Epithelial cell of esophagus (primary cell): ENCODE data around the gene N4BP3.
A peak's percentile ranks its signal among the peaks of the same experiment; 100 is the strongest.
"Not testable (repeated sequence)": the region's sequence is repeated elsewhere in the genome, so short reads cannot be mapped to it uniquely, and the experiment has no call there.

Experiments used
- DNase-seq: peaks from one replicate; pipeline ENCODE4 v3.0.0; 2010; ENCODE audit warnings: low read depth
- H3K4me3 ChIP-seq: 2 replicates; pipeline ENCODE4 v1.5.1; 2011; ENCODE audit warnings: mild to moderate bottlenecking, low read length, control low read depth
- TF ChIP-seq, protein P1 (sequence below): IDR thresholded peaks from 2 replicates; pipeline ENCODE4 v1.5.1; 2011; ENCODE audit warnings: low read depth, mild to moderate bottlenecking, low read length, control low read depth, inconsistent platforms; ENCODE audit not compliant: insufficient read depth; ENCODE audit errors: missing control alignments

The N4BP3 gene

DNA sequence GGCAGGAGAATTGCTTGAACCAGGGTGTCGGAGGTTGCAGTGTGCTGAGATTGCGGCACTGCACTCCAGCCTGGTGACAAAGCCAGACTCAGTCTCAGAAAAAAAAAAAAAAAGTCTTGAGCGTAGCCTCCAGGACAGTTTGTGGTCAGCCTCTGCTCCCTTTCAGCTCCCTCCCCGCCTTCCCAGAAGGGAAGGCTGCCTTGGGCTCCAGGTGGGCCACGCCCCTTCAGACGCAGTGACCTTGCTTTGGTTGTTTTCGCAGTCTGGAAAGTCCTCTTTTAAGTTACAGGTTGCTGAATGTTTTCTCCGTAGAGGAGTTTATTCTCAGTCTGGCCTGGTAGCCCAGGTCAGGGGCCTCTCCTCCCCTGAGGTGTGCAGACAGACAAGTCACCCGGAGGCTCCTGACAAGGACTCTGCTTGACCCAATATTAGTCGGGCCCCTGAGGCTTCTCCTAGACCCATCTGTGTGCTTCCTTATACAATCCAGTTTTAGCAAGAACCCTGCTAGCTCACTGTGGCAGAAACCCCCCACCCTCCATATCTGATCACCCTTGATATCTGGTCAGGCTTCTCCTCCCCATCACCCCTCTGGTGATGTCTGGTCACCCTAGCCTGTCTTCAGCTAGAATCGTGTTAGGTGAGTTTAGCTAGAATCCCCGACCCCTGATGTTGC is 31.6 kb upstream of the N4BP3 start:
- no peak for DNase-seq
- H3K4me3 ChIP-seq = no peak overlapping the region

DNA sequence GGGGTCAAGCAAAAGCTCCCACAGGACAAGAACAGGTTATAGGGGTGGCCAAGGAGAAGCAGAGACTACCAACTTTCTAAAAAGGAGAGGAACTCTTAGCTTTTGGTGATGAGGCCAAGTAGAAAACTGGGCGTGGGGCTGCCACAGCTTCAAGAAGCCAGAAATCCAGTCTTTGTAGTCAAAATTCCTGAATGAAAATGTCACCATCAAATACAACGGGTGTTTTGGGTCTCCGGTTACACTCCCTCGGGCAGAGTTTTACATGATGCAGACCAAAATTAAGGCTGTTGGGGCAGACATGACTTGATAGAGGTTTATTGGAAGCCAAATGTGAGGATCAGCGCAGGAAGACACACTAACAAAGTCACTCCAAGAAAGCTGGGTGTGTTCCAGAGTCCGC is 29.4 kb upstream of the N4BP3 start:
- TF ChIP-seq, protein P1, sequence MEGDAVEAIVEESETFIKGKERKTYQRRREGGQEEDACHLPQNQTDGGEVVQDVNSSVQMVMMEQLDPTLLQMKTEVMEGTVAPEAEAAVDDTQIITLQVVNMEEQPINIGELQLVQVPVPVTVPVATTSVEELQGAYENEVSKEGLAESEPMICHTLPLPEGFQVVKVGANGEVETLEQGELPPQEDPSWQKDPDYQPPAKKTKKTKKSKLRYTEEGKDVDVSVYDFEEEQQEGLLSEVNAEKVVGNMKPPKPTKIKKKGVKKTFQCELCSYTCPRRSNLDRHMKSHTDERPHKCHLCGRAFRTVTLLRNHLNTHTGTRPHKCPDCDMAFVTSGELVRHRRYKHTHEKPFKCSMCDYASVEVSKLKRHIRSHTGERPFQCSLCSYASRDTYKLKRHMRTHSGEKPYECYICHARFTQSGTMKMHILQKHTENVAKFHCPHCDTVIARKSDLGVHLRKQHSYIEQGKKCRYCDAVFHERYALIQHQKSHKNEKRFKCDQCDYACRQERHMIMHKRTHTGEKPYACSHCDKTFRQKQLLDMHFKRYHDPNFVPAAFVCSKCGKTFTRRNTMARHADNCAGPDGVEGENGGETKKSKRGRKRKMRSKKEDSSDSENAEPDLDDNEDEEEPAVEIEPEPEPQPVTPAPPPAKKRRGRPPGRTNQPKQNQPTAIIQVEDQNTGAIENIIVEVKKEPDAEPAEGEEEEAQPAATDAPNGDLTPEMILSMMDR = no peak
- DNase-seq = no peak
- no peak overlapping the region for H3K4me3 ChIP-seq

More for the DNA sequence above, 31.6 kb upstream of the N4BP3 start:
- TF ChIP-seq, protein P1 = no peak

DNA sequence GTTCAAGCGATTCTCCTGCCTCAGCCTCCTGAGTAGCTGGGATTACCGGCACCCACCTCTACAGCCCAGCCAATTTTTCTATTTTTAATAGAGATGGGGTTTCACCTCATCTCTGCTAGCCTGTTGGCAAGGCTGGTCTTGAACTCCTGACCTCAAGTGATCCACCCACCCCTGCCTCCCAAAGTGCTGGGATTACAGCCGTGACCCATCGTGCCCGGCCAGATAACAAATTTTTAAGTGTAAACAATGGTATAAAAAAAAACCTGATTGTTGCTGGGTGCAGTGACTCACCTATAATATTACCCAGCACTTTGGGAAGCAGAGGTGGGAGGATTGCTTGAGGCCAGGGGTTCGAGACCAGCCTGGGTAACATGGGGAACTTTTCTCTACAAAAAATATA is 28.0 kb upstream of the N4BP3 start:
- no peak for DNase-seq
- no peak overlapping the region for H3K4me3 ChIP-seq
- TF ChIP-seq, protein P1 = no peak

DNA sequence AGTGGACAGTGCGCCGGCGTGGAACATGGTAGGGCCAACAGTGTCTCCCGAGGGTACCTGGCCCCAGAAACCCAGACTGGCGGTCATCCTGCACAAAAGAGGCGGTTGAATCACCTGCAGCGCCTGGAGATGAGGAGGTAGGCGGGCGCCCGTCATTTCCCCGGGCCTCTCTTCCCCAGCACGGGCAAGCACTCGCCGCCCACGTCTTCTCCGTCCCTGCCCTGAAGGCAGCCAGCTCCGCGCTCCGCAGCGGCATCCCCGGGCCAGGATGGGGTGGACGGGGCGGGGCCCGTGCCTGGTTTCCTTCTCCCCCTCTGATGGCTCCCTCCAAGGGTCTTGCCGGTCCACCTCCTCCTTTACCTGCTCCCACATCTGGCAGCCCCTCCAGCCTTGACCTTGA is 27.1 kb upstream of the N4BP3 start:
- TF ChIP-seq, protein P1 = no peak
- DNase-seq = peak; percentile 64
- H3K4me3 ChIP-seq = no peak overlapping the region

DNA sequence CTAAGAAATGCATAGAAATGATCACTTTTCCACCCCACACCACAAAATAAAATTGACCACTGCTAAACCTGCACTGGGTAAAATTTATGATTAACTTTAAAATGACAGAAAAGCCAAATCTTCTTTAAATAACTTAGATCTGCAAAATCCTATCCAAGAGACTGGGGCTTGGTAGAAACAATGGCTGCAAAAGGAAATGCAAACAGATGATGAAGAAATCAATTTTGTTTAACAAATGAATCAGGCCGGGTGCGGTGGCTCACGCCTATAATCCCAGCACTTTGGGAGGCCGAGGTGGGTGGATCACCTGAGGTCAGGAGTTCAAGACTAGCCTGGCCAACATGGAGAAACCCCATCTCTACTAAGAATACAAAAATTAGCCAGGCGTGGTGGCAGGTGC is 26.1 kb upstream of the N4BP3 start:
- DNase-seq, H3K4me3 ChIP-seq: not testable (repeated sequence)

DNA sequence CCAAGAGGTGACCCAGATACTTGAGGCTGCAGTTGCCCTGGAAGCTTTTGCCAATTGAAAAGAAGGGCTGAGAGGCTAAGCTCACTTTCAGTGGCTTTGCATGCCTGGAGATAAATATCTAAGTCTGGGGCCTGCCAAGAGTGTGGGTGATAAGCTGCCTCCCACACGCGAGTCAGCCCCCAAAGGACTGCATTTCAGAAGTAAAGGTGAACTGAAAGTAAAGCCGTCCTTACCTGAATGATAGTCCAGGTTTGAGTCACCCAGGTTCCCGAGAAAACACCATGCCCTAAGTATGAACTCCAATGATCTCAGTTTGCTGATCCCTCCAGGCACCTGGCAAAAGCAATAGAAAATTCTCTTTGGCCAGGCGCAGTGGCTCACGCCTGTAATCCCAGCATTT is 22.5 kb upstream of the N4BP3 start:
- TF ChIP-seq, protein P1 = no peak
- no peak overlapping the region for H3K4me3 ChIP-seq
- peak; percentile 49 for DNase-seq

DNA sequence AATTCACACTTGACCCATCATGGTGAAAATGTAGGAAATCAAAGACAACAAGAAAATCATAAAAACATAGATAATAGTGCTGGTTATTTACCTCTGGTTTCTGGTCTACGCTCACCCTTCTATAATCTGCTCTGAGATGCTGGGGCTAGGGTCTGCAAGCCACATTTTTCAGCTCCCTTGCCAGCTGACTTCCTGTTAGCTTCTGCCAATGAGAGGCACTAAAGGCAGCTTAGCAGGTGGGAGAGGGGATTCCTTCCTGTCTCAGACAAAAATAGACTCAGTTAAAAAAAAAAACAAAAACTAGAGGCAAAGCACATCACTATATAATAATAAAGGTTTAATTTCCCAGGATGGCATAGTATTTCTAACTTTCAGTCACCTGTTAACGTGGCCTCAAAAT is 20.2 kb upstream of the N4BP3 start:
- TF ChIP-seq, protein P1 = no peak

More for the DNA sequence above, 20.2 kb upstream of the N4BP3 start:
- H3K4me3 ChIP-seq = no peak overlapping the region
- no peak for DNase-seq
